ENCODE data around the gene SPARC. TPM values are rescaled to one million over a fixed set of nuclear protein-coding genes. Genes with fewer than 3 reads are reported as not detected.

SPARC gene
- total RNA-seq, 1 donor from 2014 or later = 273 TPM

DNA sequence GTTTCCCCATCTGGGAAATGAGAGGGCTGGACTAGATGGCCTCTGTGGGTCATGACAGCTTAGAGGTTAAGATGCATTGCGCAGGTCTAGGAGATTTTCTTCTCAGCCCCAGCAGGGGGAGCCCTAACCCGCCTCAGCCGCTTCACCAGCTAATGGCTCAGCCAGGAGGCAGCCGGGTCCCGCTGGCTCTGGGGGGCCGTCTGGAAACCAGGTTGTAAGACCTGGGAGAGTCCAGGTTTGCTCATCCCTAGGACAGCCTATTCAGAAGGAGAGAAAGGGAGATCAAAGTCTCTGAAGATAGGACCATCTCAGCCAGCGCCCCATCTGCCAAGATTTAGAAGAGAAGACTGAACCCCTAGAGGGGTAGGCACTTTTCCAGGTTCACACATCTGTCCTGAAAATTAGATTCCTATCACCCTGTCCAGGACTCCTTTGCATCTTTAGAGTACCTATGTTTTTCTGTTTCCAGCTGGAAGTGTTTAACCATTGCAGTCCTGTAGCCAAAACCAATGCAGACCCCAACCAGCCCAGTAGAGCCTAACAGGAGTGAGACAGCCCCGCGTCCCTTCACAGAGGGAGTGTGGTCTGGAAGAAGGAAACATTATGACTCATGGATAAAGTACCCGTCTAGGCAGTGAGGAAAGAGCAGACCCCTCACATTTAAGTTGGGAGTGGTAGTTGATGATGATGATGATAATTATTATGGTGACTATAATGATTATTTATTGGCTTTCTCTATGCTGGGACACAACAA, 27.5 kb downstream of the SPARC start:
- Histone ChIP-seq H3K27ac (peak overlapping the region; percentile 85), H3K27me3 (no peaks in the 10 kb centered on the region), H3K36me3 (peaks cover 0 to 22% of the 10 kb centered on the region in 2 donors), H3K9me3 (no peaks in the 10 kb centered on the region), H3K4me3 (no peak overlapping the region), H3K4me1 (peaks cover 26% of the 10 kb centered on the region)
- peak; percentile 32 to 54 for TF ChIP-seq POLR2AphosphoS5 (IDR thresholded peaks at IDR 0.05; ENCODE audit: insufficient read depth in 1 of 2, low read depth in 1 of 2)
- TF ChIP-seq POLR2A (IDR thresholded peaks at IDR 0.05) = no peak
- TF ChIP-seq CTCF (IDR thresholded peaks at IDR 0.05) = peak; percentile 65 to 93 (median 93)
- intact Hi-C loops (cut with DNase I) = loop anchor here (1.0 to 2.0 kb wide), 2 partner anchors 60 to 81 kb away; no protein-coding TSS in a partner anchor
- DNase-seq (ENCODE audit: extremely low spot score in 2 of 2) = no peak

DNA sequence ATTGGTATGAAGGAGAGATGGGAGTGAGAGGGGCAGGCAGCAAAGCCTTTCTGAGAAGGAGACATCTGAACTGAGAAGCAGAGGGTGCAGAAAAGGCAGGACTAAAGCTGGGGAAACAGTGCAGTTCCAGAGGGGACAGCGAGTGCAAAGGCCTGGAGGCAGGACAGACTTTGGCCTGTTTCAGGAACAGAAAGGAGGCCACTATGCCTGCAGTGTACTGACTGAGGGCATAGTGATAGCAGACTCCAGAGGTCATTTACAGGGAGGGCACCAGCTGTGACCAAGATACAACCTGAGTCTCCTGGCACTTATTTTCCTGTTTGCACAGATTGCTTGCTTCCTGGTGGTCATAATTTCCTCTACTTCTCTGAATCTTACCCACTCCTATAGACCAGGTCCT, 29.6 kb downstream of the SPARC start:
- Histone ChIP-seq H3K36me3 (peaks cover 0 to under 1% of the 10 kb centered on the region in 2 donors), H3K4me1 (peaks cover 17% of the 10 kb centered on the region), H3K27ac (no peak overlapping the region), H3K9me3 (no peaks in the 10 kb centered on the region), H3K27me3 (no peaks in the 10 kb centered on the region), H3K4me3 (no peak overlapping the region)
- DNase-seq (ENCODE audit: extremely low spot score in 2 of 2) = no peak
- TF ChIP-seq POLR2AphosphoS5 (IDR thresholded peaks at IDR 0.05; ENCODE audit: insufficient read depth in 1 of 2, low read depth in 1 of 2) (no peak), CTCF (IDR thresholded peaks at IDR 0.05) (no peak), POLR2A (IDR thresholded peaks at IDR 0.05) (no peak)
- intact Hi-C loops (cut with DNase I) = no loop called here

DNA sequence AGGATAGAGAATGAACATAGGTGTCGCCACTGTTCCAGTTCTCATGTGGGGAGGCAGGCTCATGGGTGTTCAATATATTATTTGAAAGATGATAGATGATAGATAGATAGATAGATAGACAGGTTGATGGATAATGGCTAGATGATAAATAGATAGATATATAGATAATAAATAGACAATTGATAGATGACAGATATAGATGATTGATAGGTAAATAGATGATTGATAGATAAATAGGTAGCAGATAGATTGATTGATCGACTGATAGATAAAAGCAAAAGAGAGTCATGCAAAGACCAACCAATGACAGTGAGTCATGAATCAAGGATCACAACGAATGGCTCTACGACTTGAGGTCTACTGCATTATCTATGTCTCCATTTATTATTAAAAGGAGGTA, 30.4 kb downstream of the SPARC start:
- peaks cover 17% of the 10 kb centered on the region for H3K4me1 ChIP-seq
- no peak overlapping the region for H3K4me3 ChIP-seq
- no peaks in the 10 kb centered on the region for H3K27me3 ChIP-seq
- no peak for TF ChIP-seq POLR2AphosphoS5 (IDR thresholded peaks at IDR 0.05; ENCODE audit: insufficient read depth in 1 of 2, low read depth in 1 of 2)
- no peak for TF ChIP-seq CTCF (IDR thresholded peaks at IDR 0.05)
- no peak for TF ChIP-seq POLR2A (IDR thresholded peaks at IDR 0.05)
- H3K36me3 ChIP-seq = no peaks in the 10 kb centered on the region
- no peak overlapping the region for H3K27ac ChIP-seq
- intact Hi-C loops (cut with DNase I) = no loop called here
- no peaks in the 10 kb centered on the region for H3K9me3 ChIP-seq
- no peak for DNase-seq (ENCODE audit: extremely low spot score in 2 of 2)

DNA sequence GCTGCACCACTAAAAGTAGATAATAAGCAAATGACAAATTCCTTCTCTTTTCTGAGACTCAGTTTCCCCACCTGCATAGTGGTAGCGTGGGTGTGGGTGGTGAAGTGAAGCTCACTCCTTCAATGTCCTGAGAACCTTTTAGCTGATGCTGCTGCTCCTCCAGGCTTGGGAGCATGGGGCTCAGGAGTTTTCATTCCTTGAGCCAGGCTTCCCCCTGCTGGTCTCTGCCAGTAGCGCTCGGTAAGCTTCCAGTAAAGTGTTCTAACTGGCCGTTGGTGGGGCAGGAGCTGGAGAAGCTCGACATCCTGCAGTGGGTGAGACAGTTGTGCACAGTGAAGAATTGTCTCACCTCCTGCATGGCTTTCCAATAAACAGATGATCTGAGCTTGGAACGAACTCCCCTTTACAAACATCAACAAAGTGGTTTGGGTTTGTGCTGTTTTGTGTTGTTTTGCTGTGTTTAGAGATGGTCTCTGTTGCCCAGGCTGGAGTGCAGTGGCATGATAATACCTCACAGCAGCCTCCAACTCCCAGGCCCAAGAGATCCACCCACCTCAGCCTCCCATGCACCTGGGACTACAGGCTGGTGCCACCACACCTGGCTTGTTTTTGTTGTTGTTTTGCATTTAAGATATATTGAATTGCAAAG, 34.6 kb downstream of the SPARC start:
- H3K9me3 ChIP-seq = no peaks in the 10 kb centered on the region
- no peak overlapping the region for H3K4me3 ChIP-seq
- H3K27me3 ChIP-seq = no peaks in the 10 kb centered on the region
- H3K4me1 ChIP-seq = no peaks in the 10 kb centered on the region
- H3K36me3 ChIP-seq = no peaks in the 10 kb centered on the region
- H3K27ac ChIP-seq = no peak overlapping the region
- TF ChIP-seq CTCF (IDR thresholded peaks at IDR 0.05) (peak; percentile 43 to 84 (median 83)), POLR2A (IDR thresholded peaks at IDR 0.05) (no peak), POLR2AphosphoS5 (IDR thresholded peaks at IDR 0.05; ENCODE audit: insufficient read depth in 1 of 2, low read depth in 1 of 2) (peak in 1 of 2 donors; percentile 43)
- no peak for DNase-seq (ENCODE audit: extremely low spot score in 2 of 2)
- intact Hi-C loops (cut with DNase I) = loop anchor here (5.0 kb wide), 1 partner anchor 210 kb away; no protein-coding TSS in a partner anchor

GRCh38 chr5:151648988-151649387, 37.7 kb downstream of the SPARC start:
- Histone ChIP-seq H3K36me3 (no peaks in the 10 kb centered on the region), H3K9me3 (no peaks in the 10 kb centered on the region), H3K27me3 (no peaks in the 10 kb centered on the region), H3K4me1 (peaks cover 8% of the 10 kb centered on the region), H3K4me3 (no peak overlapping the region), H3K27ac (peak overlapping the region; percentile 6)
- intact Hi-C loops (cut with DNase I) = no loop called here
- TF ChIP-seq POLR2AphosphoS5 (IDR thresholded peaks at IDR 0.05; ENCODE audit: insufficient read depth in 1 of 2, low read depth in 1 of 2) (no peak), POLR2A (IDR thresholded peaks at IDR 0.05) (no peak), CTCF (IDR thresholded peaks at IDR 0.05) (no peak)
- no peak for DNase-seq (ENCODE audit: extremely low spot score in 2 of 2)
